SIG-M5 treated with dmso at 0.1 percent for 504 hours (cell line): Measurements from ENCODE around the gene TBKBP1.
A peak's percentile ranks its signal among the peaks of the same experiment; 100 is the strongest.

Experiments
- DNase-seq: peaks from one replicate; lab custom pipeline; 2025; ENCODE audit not compliant: unreplicated experiment; lab: John Stamatoyannopoulos, UW

Gene TBKBP1

GRCh38 chr17:47693731-47694580, at the start of gene TBKBP1:
Gene TBKBP1 (plus strand): TSS chr17:47694161. CDS start chr17:47696113, 1,952 bp downstream.
- peak; percentile 64 for DNase-seq

- DNase-seq = peak; percentile 94
Observed at GRCh38 chr17:47644324-47644723, 49.6 kb upstream of the TBKBP1 start.

- peak; percentile 99 for DNase-seq
Observed at GRCh38 chr17:47649153-47649971, 44.6 kb upstream of the TBKBP1 start, which contains the start of gene KPNB1. Gene KPNB1 (plus strand): TSS chr17:47649919. CDS start chr17:47650245, 326 bp downstream.

GRCh38 chr17:47649972-47650524, 43.9 kb upstream of the TBKBP1 start:
- DNase-seq = peak; percentile 65

- DNase-seq = peak; percentile 95
Observed at GRCh38 chr17:47650525-47651522, 43.1 kb upstream of the TBKBP1 start.

- DNase-seq = no peak
Observed at GRCh38 chr17:47651704-47652103, 42.3 kb upstream of the TBKBP1 start.

GRCh38 chr17:47652570-47652969, 41.4 kb upstream of the TBKBP1 start:
- DNase-seq = no peak

GRCh38 chr17:47653442-47653841, 40.5 kb upstream of the TBKBP1 start:
- no peak for DNase-seq

GRCh38 chr17:47654991-47655390, 39.0 kb upstream of the TBKBP1 start:
- DNase-seq = no peak

- peak; percentile 89 for DNase-seq
Observed at GRCh38 chr17:47660064-47660492, 33.9 kb upstream of the TBKBP1 start.

- DNase-seq = peak; percentile 61
Observed at GRCh38 chr17:47663912-47664623, 29.9 kb upstream of the TBKBP1 start.

GRCh38 chr17:47664624-47664941, 29.4 kb upstream of the TBKBP1 start:
- no peak for DNase-seq

GRCh38 chr17:47665655-47666054, 28.3 kb upstream of the TBKBP1 start:
- peak; percentile 70 for DNase-seq

GRCh38 chr17:47669081-47669480, 24.9 kb upstream of the TBKBP1 start:
- peak; percentile 21 for DNase-seq

- DNase-seq = peak; percentile 50
Observed at GRCh38 chr17:47670064-47670463, 23.9 kb upstream of the TBKBP1 start.

- no peak for DNase-seq
Observed at GRCh38 chr17:47674499-47674898, 19.5 kb upstream of the TBKBP1 start.

- no peak for DNase-seq
Observed at GRCh38 chr17:47675380-47676198, 18.4 kb upstream of the TBKBP1 start.

- DNase-seq = no peak
Observed at GRCh38 chr17:47676199-47676472, 17.8 kb upstream of the TBKBP1 start.

GRCh38 chr17:47676510-47677165, 17.3 kb upstream of the TBKBP1 start:
- DNase-seq = no peak
